B cell (primary cell): Measurements from ENCODE around the gene AMH. TPM values are rescaled to one million over a fixed set of nuclear protein-coding genes. Genes with fewer than 3 reads are reported as not detected.
A peak's percentile ranks its signal among the peaks of the same experiment; 100 is the strongest.

Experiments
- ATAC-seq: fragments of 200-7000 bp; cut with Tn5 transposase; one replicate; pipeline ENCODE4 v1.10.0; 2021; ENCODE audit warnings: low read depth, mild to moderate bottlenecking, moderate number of reproducible peaks, moderate library complexity
- CTCF ChIA-PET: fragments of 350-600 bp; sonication (Branson Sonifier 250); formaldehyde crosslinking; loops from one replicate; lab custom pipeline; 2021; ENCODE audit warnings: antibody characterized with exemption, inconsistent platforms; lab: Charles Lee
- POLR2A ChIA-PET: fragments of 350-600 bp; sonication (Branson Sonifier 250); formaldehyde crosslinking; loops from one replicate; lab custom pipeline; 2021; ENCODE audit warnings: antibody characterized with exemption; lab: Charles Lee
- DNase-seq: peaks from one replicate; pipeline ENCODE4 v3.0.0; 2013
- H2AFZ ChIP-seq: 2 replicates; pipeline ENCODE4 v1.6.1; 2012; ENCODE audit warnings: mild to moderate bottlenecking, low read depth, low read length; ENCODE audit not compliant: insufficient read depth, poor library complexity, severe bottlenecking
- H3K27ac ChIP-seq, 2 donors: 1 replicate in 1 of 2; 2 replicates in 1 of 2; pipeline ENCODE4 v1.5.1; 2012 to 2013; ENCODE audit warnings: low read length in 2 of 2, mild to moderate bottlenecking in 2 of 2, moderate library complexity in 1 of 2
- H3K27me3 ChIP-seq, 4 experiments: fragments of 200-600 bp in 1 of 4; sonication (generic) in 1 of 4; replicated peaks in 1 of 4; 1 replicate in 2 of 4; 2 replicates in 2 of 4; pipeline versions ENCODE4 v1.6.1 to v1.7.0; 2013 to 2016; ENCODE audit warnings: low read length in 3 of 4, mild to moderate bottlenecking in 2 of 4, mixed read lengths in 1 of 4, moderate library complexity in 1 of 4; ENCODE audit not compliant: insufficient read depth in 4 of 4, control insufficient read depth in 3 of 4; ENCODE audit errors: control extremely low read depth in 1 of 4
- H3K36me3 ChIP-seq, 2 experiments: replicated peaks in 1 of 2; 1 replicate in 1 of 2; 2 replicates in 1 of 2; pipeline versions ENCODE4 v1.6.1 to v1.7.1; 2013; ENCODE audit warnings: low read length in 1 of 2; ENCODE audit not compliant: insufficient read depth in 2 of 2, control insufficient read depth in 1 of 2; ENCODE audit errors: control extremely low read depth in 1 of 2, extremely low read depth in 1 of 2
- H3K4me1 ChIP-seq, 2 donors: fragments of 200-600 bp in 1 of 2; sonication (generic) in 1 of 2; 1 replicate in 1 of 2; 2 replicates in 1 of 2; pipeline versions ENCODE4 v1.5.1 to v1.6.1; 2013 to 2017; ENCODE audit warnings: low read length in 2 of 2; ENCODE audit not compliant: control insufficient read depth in 2 of 2, insufficient read depth in 2 of 2
- H3K4me2 ChIP-seq: replicated peaks from 2 replicates; pipeline ENCODE3; 2012; ENCODE audit warnings: mild to moderate bottlenecking, low read depth, low read length; ENCODE audit not compliant: poor library complexity, severe bottlenecking
- H3K4me3 ChIP-seq, 5 experiments: fragments of 200-600 bp in 1 of 5; sonication (generic) in 1 of 5; 1 replicate in 3 of 5; 2 replicates in 2 of 5; pipeline versions ENCODE4 v1.5.1 to v1.7.0; 2011 to 2016; ENCODE audit warnings: low read length in 4 of 5, mild to moderate bottlenecking in 4 of 5, low read depth in 2 of 5, control low read depth in 1 of 5, moderate library complexity in 1 of 5; ENCODE audit not compliant: insufficient read depth in 1 of 5; ENCODE audit errors: control extremely low read depth in 1 of 5, extremely low read depth in 1 of 5
- H3K79me2 ChIP-seq: fragments of 200-600 bp; sonication (generic); one replicate; pipeline ENCODE4 v1.6.0; 2016; ENCODE audit warnings: low read length; ENCODE audit not compliant: control insufficient read depth, insufficient read depth
- H3K9ac ChIP-seq: fragments of 200-600 bp; sonication (generic); 2 replicates; pipeline ENCODE4 v1.6.1; 2017; ENCODE audit warnings: mild to moderate bottlenecking, low read length, moderate library complexity
- H3K9me3 ChIP-seq, 3 donors: one replicate each; pipeline versions ENCODE4 v1.6.1 to v1.7.1; 2013; ENCODE audit warnings: low read length in 2 of 3; ENCODE audit not compliant: control insufficient read depth in 2 of 3, insufficient read depth in 1 of 3; ENCODE audit errors: control extremely low read depth in 1 of 3
- H4K20me1 ChIP-seq: 2 replicates; pipeline ENCODE4 v1.6.0; 2012; ENCODE audit warnings: mild to moderate bottlenecking, low read length; ENCODE audit not compliant: insufficient read depth, control insufficient read depth, poor library complexity, severe bottlenecking
- H3K27ac Mint-ChIP-seq: one replicate; pipeline ENCODE4 v1.8.0; 2021; ENCODE audit warnings: mixed read lengths
- H3K27me3 Mint-ChIP-seq: one replicate; pipeline ENCODE4 v1.8.0; 2021; ENCODE audit warnings: mixed read lengths
- H3K4me1 Mint-ChIP-seq: one replicate; pipeline ENCODE4 v1.8.0; 2021; ENCODE audit warnings: mixed read lengths
- H3K4me3 Mint-ChIP-seq: one replicate; pipeline ENCODE4 v1.8.0; 2021; ENCODE audit warnings: mixed read lengths
- H3K9me3 Mint-ChIP-seq: one replicate; pipeline ENCODE4 v1.8.0; 2022; ENCODE audit warnings: mixed read lengths; ENCODE audit not compliant: insufficient read depth
- EZH2 ChIP-seq: IDR thresholded peaks from 2 replicates; pipeline ENCODE4 v1.6.1; 2012; ENCODE audit warnings: borderline replicate concordance, low read depth, mild to moderate bottlenecking, moderate library complexity, low read length; ENCODE audit not compliant: insufficient read depth, poor library complexity, severe bottlenecking
- WGBS: methylation state at CpG from one replicate; pipeline ENCODE4 v1.1.5; 2013; ENCODE audit warnings: missing lambda C conversion rate; ENCODE audit not compliant: insufficient coverage; 5-methylcytosine and 5-hydroxymethylcytosine counted together
- intact Hi-C: fragments of 100-400 bp; cut with micrococcal nuclease; formaldehyde crosslinking; loops from one replicate; pipeline ENCODE4 v1.10.0; 2022
- polyA plus RNA-seq: library from polyadenylated mRNA; depleted of rRNA; stranded (reverse); fragments of >200 nt; gene quantifications from 2 replicates; pipeline ENCODE4 v1.2.3, GENCODE V29; 2012
- total RNA-seq, 2 donors: library from RNA; stranded (reverse); fragments of 120-200 nt in 1 of 2; gene quantifications; 1 replicate in 1 of 2; 2 replicates in 1 of 2; pipeline versions ENCODE4 v1.2.3 to v1.2.4, GENCODE V29; 2013 to 2022
- TF ChIP-seq, protein P1 (sequence below): fragments of 200-600 bp; IDR thresholded peaks from one replicate; pipeline ENCODE4 v1.8.0; 2022; ENCODE audit warnings: antibody characterized with exemption, mild to moderate bottlenecking

The AMH gene
- total and polyA plus RNA-seq, 2 donors (not counting 1 experiment from before 2014, with no cell fraction given): 1.5 to 4.5 TPM

DNA sequence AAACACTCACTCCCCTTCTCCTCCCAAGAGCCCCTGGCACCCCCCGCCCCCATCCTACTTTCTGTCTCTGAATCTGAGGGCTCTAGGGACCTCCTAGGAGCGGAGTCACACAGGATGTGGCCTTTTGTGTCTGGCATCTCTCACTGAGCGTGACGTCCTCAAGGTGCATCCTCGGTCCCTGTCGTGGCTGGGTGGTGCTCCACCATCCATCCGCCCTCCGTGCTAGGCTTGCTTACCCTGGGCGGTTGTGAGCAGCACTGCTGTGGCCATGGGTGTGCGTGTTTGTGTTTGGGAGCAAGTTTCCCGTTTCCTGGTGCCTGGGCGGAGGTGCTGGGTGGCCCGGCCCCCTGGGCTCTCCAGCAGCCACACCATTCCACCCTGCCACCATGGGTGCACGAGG is 25.2 kb upstream of the AMH start:
- Histone ChIP-seq H3K27ac (peak overlapping the region; percentile 51 to 63), H3K4me1 (peaks cover 16 to 37% of the 10 kb centered on the region in 2 donors), H3K9me3 (no peaks in the 10 kb centered on the region), H4K20me1 (peaks cover 20% of the 10 kb centered on the region), H2AFZ (no peak overlapping the region), H3K4me3 (no peak overlapping the region), H3K9ac (no peak overlapping the region), H3K36me3 (peaks cover 0 to 48% of the 10 kb centered on the region in 2 experiments), H3K27me3 (no peaks in the 10 kb centered on the region), H3K79me2 (peaks cover 10% of the 10 kb centered on the region), H3K4me2 (peak overlapping the region; percentile 41)
- TF ChIP-seq EZH2: no peak
- TF ChIP-seq, protein P1, sequence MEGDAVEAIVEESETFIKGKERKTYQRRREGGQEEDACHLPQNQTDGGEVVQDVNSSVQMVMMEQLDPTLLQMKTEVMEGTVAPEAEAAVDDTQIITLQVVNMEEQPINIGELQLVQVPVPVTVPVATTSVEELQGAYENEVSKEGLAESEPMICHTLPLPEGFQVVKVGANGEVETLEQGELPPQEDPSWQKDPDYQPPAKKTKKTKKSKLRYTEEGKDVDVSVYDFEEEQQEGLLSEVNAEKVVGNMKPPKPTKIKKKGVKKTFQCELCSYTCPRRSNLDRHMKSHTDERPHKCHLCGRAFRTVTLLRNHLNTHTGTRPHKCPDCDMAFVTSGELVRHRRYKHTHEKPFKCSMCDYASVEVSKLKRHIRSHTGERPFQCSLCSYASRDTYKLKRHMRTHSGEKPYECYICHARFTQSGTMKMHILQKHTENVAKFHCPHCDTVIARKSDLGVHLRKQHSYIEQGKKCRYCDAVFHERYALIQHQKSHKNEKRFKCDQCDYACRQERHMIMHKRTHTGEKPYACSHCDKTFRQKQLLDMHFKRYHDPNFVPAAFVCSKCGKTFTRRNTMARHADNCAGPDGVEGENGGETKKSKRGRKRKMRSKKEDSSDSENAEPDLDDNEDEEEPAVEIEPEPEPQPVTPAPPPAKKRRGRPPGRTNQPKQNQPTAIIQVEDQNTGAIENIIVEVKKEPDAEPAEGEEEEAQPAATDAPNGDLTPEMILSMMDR: no peak
- DNase-seq (peak; percentile 85), ATAC-seq (peak; percentile 84)
- H3K27ac Mint-ChIP-seq: peak overlapping the region; percentile 95
- 10% methylated on average over 6 of the region's 14 CpGs for WGBS
- CTCF ChIA-PET: interaction anchor here (0.9 to 2.7 kb wide), 3 partner anchors 50 to 68 kb away, joined by 3 to 13 read pairs (median 6); no protein-coding TSS in a partner anchor
- H3K4me3 Mint-ChIP-seq: peak overlapping the region; percentile 78
- H3K27me3 Mint-ChIP-seq: no peaks in the 10 kb centered on the region
- POLR2A ChIA-PET: interaction anchor here (0.6 kb wide), 2 partner anchors 12 to 72 kb away, joined by 3 to 4 read pairs; partner anchors contain the start of genes AP3D1 and PLEKHJ1
- H3K9me3 Mint-ChIP-seq: no peaks in the 10 kb centered on the region
- intact Hi-C loops: loop anchor here (1.0 kb wide), 2 partner anchors 12 to 56 kb away; partner anchors contain the start of genes PLEKHJ1 and SF3A2
- peaks cover 36% of the 10 kb centered on the region for H3K4me1 Mint-ChIP-seq

- no peak overlapping the region for H3K9ac ChIP-seq
- intact Hi-C loops: loop anchor here (1.0 kb wide), 2 partner anchors 11 to 57 kb away; partner anchors contain the start of genes PLEKHJ1 and SF3A2
- POLR2A ChIA-PET: no interaction called here
- H3K36me3 ChIP-seq: peaks cover 0 to 51% of the 10 kb centered on the region in 2 experiments
- H3K9me3 ChIP-seq: no peaks in the 10 kb centered on the region
- H3K4me1 ChIP-seq: peaks cover 16 to 40% of the 10 kb centered on the region in 2 donors
- H3K79me2 ChIP-seq: peaks cover 17% of the 10 kb centered on the region
- Mint-ChIP-seq H3K4me1 (peaks cover 36% of the 10 kb centered on the region), H3K27me3 (no peaks in the 10 kb centered on the region), H3K27ac (peak overlapping the region; percentile 95), H3K4me3 (peak overlapping the region; percentile 58), H3K9me3 (no peaks in the 10 kb centered on the region)
- no peak overlapping the region for H2AFZ ChIP-seq
- WGBS: 95% methylated on average over 13 of the region's 13 CpGs
- TF ChIP-seq, protein P1: no peak
- H3K4me3 ChIP-seq: no peak overlapping the region
- peaks cover 26% of the 10 kb centered on the region for H4K20me1 ChIP-seq
- ATAC-seq (no peak), DNase-seq (no peak)
- peak overlapping the region; percentile 43 to 63 for H3K27ac ChIP-seq
- no peaks in the 10 kb centered on the region for H3K27me3 ChIP-seq
- no peak overlapping the region for H3K4me2 ChIP-seq
- CTCF ChIA-PET: no interaction called here
Measured at GRCh38 chr19:2224754-2225349, 24.3 kb upstream of the AMH start.
